ENCODE measurements around the gene WNT6. TPM values are rescaled to one million over a fixed set of nuclear protein-coding genes. Genes with fewer than 3 reads are reported as not detected.

Gene WNT6
- total RNA-seq, 1 experiment from 2014 or later: not detected

GRCh38 chr2:218854860-218855259, 4.7 kb upstream of the WNT6 start:
- ChIA-PET CTCF (no interaction called here), POLR2A (ENCODE audit: unreplicated experiment) (no interaction called here)
- Histone ChIP-seq H3K9me2 (replicated peaks; ENCODE audit: low read length) (no peaks in the 10 kb centered on the region), H3K36me3 (ENCODE audit: low read depth, low read length) (no peaks in the 10 kb centered on the region), H3K9ac (ENCODE audit: low read length) (no peak overlapping the region), H2AFZ (ENCODE audit: low read length) (no peak overlapping the region), H3K9me3 (ENCODE audit: low read length) (no peaks in the 10 kb centered on the region), H3F3A (ENCODE audit: low read length, unreplicated experiment) (no peaks in the 10 kb centered on the region), H3K4me3 (ENCODE audit: low read length) (no peak overlapping the region), H4K20me1 (ENCODE audit: low read length) (no peaks in the 10 kb centered on the region), H3K4me2 (ENCODE audit: low read length) (no peak overlapping the region), H3K27ac (ENCODE audit: low read length) (no peak overlapping the region), H3K79me2 (ENCODE audit: low read length) (no peaks in the 10 kb centered on the region), H3K4me1 (ENCODE audit: insufficient read depth, low read length) (peaks cover 5% of the 10 kb centered on the region; the same call in 1 of the 2 replicates), H3K27me3 (ENCODE audit: low read length) (peaks cover 14% of the 10 kb centered on the region)
- ATAC-seq: no peak
- no peak for DNase-seq
- BruUV-seq (replicated peaks): no TSS peak
- TF ChIP-seq EZH2phosphoT487 (IDR thresholded peaks at IDR 0.05; ENCODE audit: borderline replicate concordance, low read length) (no peak), EZH2 (IDR thresholded peaks at IDR 0.05; ENCODE audit: low read length, unreplicated experiment) (no peak), CTCF (conservative IDR thresholded peaks at IDR 0.05; ENCODE audit: low read depth, low read length) (no peak)
- intact Hi-C loops (cut with micrococcal nuclease): no loop called here

- no peaks in the 10 kb centered on the region for H3F3A ChIP-seq (ENCODE audit: low read length, unreplicated experiment)
- DNase-seq (no peak), ATAC-seq (no peak)
- peaks cover 21% of the 10 kb centered on the region for H3K27me3 ChIP-seq (ENCODE audit: low read length)
- no peak overlapping the region for H2AFZ ChIP-seq (ENCODE audit: low read length)
- H3K9ac ChIP-seq (ENCODE audit: low read length): no peak overlapping the region
- H3K36me3 ChIP-seq (ENCODE audit: low read depth, low read length): no peaks in the 10 kb centered on the region
- no peak for TF ChIP-seq EZH2phosphoT487 (IDR thresholded peaks at IDR 0.05; ENCODE audit: borderline replicate concordance, low read length)
- no peak for TF ChIP-seq EZH2 (IDR thresholded peaks at IDR 0.05; ENCODE audit: low read length, unreplicated experiment)
- TF ChIP-seq CTCF (conservative IDR thresholded peaks at IDR 0.05; ENCODE audit: low read depth, low read length): no peak
- no peaks in the 10 kb centered on the region for H3K9me3 ChIP-seq (ENCODE audit: low read length)
- no peak overlapping the region for H3K27ac ChIP-seq (ENCODE audit: low read length)
- no TSS peak for BruUV-seq (replicated peaks)
- POLR2A ChIA-PET (ENCODE audit: unreplicated experiment): no interaction called here
- H3K9me2 ChIP-seq (replicated peaks; ENCODE audit: low read length): no peaks in the 10 kb centered on the region
- H3K4me2 ChIP-seq (ENCODE audit: low read length): no peak overlapping the region
- H3K4me3 ChIP-seq (ENCODE audit: low read length): no peak overlapping the region
- CTCF ChIA-PET: no interaction called here
- peaks cover 5% of the 10 kb centered on the region; the same call in 1 of the 2 replicates for H3K4me1 ChIP-seq (ENCODE audit: insufficient read depth, low read length)
- intact Hi-C loops (cut with micrococcal nuclease): no loop called here
- no peaks in the 10 kb centered on the region for H3K79me2 ChIP-seq (ENCODE audit: low read length)
- H4K20me1 ChIP-seq (ENCODE audit: low read length): no peaks in the 10 kb centered on the region
Observed at GRCh38 chr2:218855305-218856166, 4.1 kb upstream of the WNT6 start.

Measured in PC-3 (cell line).